ENCODE data around the gene DDX54. TPM values are rescaled to one million over a fixed set of nuclear protein-coding genes. Genes with fewer than 3 reads are reported as not detected.
A peak's percentile ranks its signal among the peaks of the same experiment; 100 is the strongest.

Gene DDX54
- total RNA-seq, 3 donors from 2014 or later: 46.4 to 60.6 (median 53.2) TPM

DNA sequence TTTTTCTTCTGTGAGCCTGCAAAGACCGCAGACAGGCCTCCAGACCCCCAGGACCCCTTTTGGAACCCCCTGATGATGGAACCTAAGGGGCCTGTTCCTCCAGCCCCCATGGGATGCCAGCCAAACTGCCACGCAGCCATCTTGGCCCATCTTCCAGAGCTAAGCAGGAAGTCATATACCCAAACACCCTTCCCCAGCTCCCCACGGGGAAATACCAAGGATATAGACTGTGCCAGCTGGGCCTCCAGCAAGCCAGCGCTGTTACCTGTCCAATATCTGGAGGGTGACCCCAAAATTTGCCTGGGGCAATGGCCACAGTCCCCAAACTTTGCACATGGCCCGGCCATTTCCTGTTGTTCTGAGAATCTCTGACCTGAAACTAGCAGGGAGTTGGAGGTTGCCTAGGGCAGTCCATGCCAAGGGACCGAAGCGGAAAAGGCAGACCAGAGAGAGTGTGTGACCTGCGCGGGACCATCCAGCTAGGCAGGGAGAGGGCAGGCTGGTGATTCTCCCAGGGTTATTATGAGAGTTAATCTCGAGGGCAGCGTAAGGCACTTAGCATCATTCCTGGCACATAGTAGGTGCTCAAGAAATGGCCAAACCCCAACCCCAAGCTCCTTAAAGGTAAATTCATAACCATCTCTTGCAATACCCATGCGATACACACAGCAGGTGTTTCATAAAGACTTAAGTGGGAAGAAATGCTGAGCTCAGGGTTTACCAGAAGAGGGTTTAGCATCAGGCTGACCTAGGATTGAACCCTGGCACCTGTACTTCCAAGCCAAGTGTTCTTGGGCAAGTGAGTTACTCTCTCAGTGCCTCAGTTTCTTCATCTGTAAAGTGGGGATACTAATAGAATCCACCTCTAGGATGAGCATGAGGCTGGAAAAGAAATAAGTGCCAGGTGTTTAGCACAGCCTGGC is 47.2 kb downstream of the DDX54 start:
- no peak for DNase-seq
- intact Hi-C loops (cut with DNase I, micrococcal nuclease): no loop called here
- H3K4me3 ChIP-seq: no peak overlapping the region
- H3K36me3 ChIP-seq (ENCODE audit: low read depth): no peaks in the 10 kb centered on the region
- TF ChIP-seq, protein P1, sequence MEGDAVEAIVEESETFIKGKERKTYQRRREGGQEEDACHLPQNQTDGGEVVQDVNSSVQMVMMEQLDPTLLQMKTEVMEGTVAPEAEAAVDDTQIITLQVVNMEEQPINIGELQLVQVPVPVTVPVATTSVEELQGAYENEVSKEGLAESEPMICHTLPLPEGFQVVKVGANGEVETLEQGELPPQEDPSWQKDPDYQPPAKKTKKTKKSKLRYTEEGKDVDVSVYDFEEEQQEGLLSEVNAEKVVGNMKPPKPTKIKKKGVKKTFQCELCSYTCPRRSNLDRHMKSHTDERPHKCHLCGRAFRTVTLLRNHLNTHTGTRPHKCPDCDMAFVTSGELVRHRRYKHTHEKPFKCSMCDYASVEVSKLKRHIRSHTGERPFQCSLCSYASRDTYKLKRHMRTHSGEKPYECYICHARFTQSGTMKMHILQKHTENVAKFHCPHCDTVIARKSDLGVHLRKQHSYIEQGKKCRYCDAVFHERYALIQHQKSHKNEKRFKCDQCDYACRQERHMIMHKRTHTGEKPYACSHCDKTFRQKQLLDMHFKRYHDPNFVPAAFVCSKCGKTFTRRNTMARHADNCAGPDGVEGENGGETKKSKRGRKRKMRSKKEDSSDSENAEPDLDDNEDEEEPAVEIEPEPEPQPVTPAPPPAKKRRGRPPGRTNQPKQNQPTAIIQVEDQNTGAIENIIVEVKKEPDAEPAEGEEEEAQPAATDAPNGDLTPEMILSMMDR (IDR thresholded peaks at IDR 0.05): no peak
- ATAC-seq: no peak
- H3K4me1 ChIP-seq (ENCODE audit: low read depth): peaks cover 19% of the 10 kb centered on the region
- H3K9me3 ChIP-seq: no peaks in the 10 kb centered on the region

DNA sequence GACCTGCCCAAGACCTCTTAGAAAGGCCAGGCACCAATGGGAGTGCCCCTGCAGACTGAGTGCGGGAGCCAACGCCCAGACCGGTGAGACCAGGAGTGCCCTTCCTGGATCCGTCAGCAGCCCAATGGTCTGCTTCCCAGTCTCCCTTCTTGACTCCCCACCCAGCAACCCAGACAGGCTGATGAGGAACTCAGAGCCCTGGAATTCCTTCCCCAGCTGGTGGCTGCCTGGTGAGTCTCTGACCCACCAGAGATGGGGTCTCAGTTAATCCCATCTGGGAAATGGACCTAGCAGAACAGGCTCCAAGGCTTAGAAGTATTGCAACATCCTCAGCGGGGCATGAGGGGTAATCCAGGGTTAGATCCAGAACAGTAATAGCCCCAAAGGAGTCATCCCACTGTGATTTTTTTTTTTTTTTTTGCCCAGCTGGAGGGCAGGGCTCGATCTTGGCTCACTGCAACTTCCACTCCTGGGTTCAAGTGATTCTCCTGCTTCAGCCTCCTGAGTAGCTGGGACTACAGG is 48.2 kb downstream of the DDX54 start:
- peak; percentile 83 for ATAC-seq
- Histone ChIP-seq H3K36me3 (ENCODE audit: low read depth) (no peaks in the 10 kb centered on the region), H3K9me3 (no peaks in the 10 kb centered on the region), H3K4me3 (no peak overlapping the region), H3K4me1 (ENCODE audit: low read depth) (peaks cover 19% of the 10 kb centered on the region)
- TF ChIP-seq, protein P1 (IDR thresholded peaks at IDR 0.05): no peak
- intact Hi-C loops (cut with DNase I, micrococcal nuclease): no loop called here
- peak; percentile 87 to 90 (median 88) for DNase-seq

DNA sequence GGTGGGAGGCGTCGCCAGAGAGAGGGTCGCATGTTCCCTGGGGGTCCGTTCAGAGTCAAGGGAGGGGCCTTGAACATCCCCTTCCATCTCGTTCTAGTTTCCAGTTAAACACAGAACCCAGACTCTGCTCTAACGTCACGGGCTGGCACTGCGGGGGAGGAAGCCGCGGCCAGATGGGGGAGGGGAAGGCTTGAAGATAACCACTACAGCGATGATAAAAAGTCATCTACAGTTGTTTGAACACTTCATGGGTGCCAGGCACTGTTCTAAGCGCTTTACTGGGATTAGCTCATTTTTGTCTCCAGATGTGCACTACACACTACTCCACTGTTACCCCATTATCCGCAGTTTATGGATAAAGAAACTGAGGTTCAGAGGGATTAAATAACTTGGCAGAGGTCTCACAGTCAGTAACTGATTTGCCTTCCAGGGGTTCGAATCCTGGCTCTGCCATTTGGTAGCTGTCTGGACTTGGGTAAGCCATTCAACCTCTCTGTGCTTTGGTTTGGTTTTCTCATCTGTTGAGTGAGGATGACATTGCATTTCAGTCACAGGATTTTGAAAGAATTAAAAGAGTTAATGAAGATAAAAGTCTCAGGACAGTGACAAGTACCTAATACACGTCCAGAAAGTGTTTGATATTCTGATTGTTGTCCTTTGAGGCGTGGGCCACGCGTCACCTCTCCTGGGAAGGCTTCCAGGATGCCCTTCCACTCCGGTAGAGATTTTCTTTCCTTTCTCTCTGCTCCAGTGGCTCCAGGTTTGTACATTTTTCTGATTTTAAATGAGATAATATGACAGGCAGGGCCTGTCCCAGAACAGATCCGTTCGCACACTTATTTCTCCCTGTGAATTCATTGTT is 48.9 kb downstream of the DDX54 start:
- no peaks in the 10 kb centered on the region for H3K9me3 ChIP-seq
- no peaks in the 10 kb centered on the region for H3K36me3 ChIP-seq (ENCODE audit: low read depth)
- peak; percentile 73 to 75 (median 75) for DNase-seq
- TF ChIP-seq, protein P1 (IDR thresholded peaks at IDR 0.05): no peak
- intact Hi-C loops (cut with DNase I, micrococcal nuclease): no loop called here
- peak; percentile 55 for ATAC-seq
- no peak overlapping the region for H3K4me3 ChIP-seq
- peaks cover 14% of the 10 kb centered on the region for H3K4me1 ChIP-seq (ENCODE audit: low read depth)

DNA sequence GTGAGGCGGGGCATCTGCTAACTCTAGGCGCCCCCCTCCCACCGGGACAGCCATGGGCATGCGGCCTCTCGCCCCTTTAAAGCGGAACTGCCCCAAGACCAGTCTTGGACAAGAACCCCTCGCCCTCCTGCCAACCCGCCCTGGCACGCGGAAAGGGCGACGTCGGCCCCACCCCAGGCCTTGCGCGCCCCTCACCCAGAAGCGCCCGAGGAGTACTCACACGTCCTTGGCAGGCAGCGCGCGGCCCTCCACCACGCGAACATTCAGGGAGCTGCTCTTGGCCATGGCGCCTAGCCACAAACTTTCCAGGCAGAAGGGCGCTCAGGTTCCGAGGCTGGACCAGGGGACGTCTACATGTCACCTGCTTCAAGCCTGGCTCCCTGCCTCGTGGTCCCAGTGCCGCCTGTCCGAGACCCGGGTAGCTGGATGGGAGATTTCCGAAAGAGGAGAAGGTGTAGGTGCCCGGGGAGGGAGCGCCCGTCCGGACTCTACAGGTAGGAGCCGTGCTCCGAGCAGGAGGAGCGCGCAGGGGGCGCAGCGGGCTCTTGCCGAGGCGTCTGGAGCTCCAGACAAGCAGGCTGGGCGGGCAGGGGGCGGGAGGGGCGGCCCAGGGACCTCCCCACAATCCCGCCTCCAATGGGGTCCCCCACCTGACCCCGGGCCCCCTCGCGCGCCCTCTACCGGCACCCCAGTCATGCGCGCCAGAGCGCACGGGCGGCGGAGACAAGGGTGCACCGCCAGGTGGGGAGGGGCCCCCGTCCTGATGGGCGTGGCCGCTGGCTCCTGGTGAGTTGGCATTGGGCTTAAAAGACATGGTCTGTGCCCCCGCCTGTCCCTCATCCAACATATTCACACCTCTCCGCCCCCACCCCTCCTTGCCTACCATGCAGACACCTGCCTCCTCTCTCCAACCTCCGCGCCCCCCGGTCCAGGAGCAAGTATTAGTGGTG is 49.8 kb downstream of the DDX54 start, which contains the start of gene RASAL1:
RASAL1 (minus strand) TSS at position 584 of the 950 bp plus-strand sequence; CDS start at position 285, 299 bp downstream.
- ATAC-seq (peak; percentile 90), DNase-seq (peak; percentile 88 to 93 (median 89))
- intact Hi-C loops (cut with DNase I, micrococcal nuclease): no loop called here

More for the DNA sequence above, 49.8 kb downstream of the DDX54 start, which contains the start of gene RASAL1:
- Histone ChIP-seq H3K4me3 (peak within 1 kb of the TSS; percentile 1), H3K4me1 (ENCODE audit: low read depth) (peaks cover 14% of the 10 kb centered on the region), H3K36me3 (ENCODE audit: low read depth) (no peaks in the 10 kb centered on the region), H3K9me3 (no peaks in the 10 kb centered on the region)
- TF ChIP-seq, protein P1 (IDR thresholded peaks at IDR 0.05): peak; percentile 64
